ENCODE data around the gene CCDC138. TPM values are rescaled to one million over a fixed set of nuclear protein-coding genes. Genes with fewer than 3 reads are reported as not detected.

CCDC138 gene
- total RNA-seq, 1 experiment from 2014 or later, result 10.1 TPM

DNA sequence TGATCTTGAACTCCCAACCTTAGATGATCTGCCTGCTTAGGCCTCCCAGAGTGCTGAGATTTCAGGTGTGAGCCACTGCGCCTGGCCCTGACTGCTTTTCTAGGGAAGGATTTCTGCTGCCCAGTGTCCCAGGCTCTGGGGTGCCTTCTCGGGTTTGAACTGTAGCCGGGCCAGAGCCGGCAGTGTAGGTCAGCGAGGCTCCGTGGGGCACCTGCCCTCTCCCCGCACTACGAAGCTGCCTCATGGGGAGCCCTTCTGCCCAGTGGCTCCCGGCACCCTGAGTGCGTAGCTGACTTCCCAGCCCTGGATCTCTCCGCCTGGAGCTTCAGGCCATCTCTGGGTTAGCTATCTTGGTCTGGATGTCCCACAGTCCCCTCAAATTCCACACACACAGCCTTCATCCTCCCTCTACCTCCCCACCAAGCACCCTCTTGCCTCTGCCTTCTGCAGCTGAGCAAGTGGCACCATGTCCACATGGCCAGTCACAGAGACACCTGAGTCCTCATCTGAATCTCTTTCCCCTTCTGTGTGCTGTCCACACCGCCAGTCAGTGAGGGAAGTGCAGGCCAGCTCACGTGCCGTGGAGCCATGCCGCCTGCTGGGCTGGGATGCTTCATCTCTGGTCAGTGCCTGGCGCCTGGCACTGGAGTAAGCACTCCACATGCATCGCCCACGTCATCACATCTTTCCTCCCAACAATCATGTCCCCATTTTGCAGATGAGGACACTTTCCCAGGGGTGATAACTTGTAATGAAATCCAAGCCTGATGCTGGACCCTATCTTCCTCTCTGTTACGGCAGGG, 133.2 kb downstream of the CCDC138 start:
- Histone ChIP-seq H3K4me3 (ENCODE audit: low read depth in 2 of 2, low read length in 2 of 2) (no peak overlapping the region), H3K36me3 (ENCODE audit: control insufficient read depth, insufficient read depth, low read length) (no peaks in the 10 kb centered on the region), H3K9me3 (ENCODE audit: control insufficient read depth, insufficient read depth, low read depth, low read length) (no peaks in the 10 kb centered on the region), H3K27me3 (ENCODE audit: control insufficient read depth, insufficient read depth, low read length) (no peaks in the 10 kb centered on the region), H3K27ac (ENCODE audit: low read length) (no peak overlapping the region), H3K4me1 (ENCODE audit: control insufficient read depth, insufficient read depth, low read length) (no peaks in the 10 kb centered on the region)
- DNase-seq (ENCODE audit: low read depth, low spot score) (no peak), ATAC-seq (no peak)
- TF ChIP-seq, protein P1, sequence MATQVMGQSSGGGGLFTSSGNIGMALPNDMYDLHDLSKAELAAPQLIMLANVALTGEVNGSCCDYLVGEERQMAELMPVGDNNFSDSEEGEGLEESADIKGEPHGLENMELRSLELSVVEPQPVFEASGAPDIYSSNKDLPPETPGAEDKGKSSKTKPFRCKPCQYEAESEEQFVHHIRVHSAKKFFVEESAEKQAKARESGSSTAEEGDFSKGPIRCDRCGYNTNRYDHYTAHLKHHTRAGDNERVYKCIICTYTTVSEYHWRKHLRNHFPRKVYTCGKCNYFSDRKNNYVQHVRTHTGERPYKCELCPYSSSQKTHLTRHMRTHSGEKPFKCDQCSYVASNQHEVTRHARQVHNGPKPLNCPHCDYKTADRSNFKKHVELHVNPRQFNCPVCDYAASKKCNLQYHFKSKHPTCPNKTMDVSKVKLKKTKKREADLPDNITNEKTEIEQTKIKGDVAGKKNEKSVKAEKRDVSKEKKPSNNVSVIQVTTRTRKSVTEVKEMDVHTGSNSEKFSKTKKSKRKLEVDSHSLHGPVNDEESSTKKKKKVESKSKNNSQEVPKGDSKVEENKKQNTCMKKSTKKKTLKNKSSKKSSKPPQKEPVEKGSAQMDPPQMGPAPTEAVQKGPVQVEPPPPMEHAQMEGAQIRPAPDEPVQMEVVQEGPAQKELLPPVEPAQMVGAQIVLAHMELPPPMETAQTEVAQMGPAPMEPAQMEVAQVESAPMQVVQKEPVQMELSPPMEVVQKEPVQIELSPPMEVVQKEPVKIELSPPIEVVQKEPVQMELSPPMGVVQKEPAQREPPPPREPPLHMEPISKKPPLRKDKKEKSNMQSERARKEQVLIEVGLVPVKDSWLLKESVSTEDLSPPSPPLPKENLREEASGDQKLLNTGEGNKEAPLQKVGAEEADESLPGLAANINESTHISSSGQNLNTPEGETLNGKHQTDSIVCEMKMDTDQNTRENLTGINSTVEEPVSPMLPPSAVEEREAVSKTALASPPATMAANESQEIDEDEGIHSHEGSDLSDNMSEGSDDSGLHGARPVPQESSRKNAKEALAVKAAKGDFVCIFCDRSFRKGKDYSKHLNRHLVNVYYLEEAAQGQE (IDR thresholded peaks at IDR 0.05; ENCODE audit: insufficient read depth in 1 of 2, low read depth in 2 of 2, low read length in 1 of 2), result no peak
- no peak for TF ChIP-seq POLR2AphosphoS5 (IDR thresholded peaks at IDR 0.05; ENCODE audit: low read depth, low read length)
- TF ChIP-seq TCF7L2 (IDR thresholded peaks at IDR 0.05; ENCODE audit: low read depth, low read length), result no peak
- no peak for TF ChIP-seq SIN3A (IDR thresholded peaks at IDR 0.05; ENCODE audit: borderline replicate concordance, insufficient read depth, low read depth, low read length)
- TF ChIP-seq, protein P2, sequence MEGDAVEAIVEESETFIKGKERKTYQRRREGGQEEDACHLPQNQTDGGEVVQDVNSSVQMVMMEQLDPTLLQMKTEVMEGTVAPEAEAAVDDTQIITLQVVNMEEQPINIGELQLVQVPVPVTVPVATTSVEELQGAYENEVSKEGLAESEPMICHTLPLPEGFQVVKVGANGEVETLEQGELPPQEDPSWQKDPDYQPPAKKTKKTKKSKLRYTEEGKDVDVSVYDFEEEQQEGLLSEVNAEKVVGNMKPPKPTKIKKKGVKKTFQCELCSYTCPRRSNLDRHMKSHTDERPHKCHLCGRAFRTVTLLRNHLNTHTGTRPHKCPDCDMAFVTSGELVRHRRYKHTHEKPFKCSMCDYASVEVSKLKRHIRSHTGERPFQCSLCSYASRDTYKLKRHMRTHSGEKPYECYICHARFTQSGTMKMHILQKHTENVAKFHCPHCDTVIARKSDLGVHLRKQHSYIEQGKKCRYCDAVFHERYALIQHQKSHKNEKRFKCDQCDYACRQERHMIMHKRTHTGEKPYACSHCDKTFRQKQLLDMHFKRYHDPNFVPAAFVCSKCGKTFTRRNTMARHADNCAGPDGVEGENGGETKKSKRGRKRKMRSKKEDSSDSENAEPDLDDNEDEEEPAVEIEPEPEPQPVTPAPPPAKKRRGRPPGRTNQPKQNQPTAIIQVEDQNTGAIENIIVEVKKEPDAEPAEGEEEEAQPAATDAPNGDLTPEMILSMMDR (IDR thresholded peaks at IDR 0.05), result no peak
- CTCF ChIA-PET, result no interaction called here
- in situ Hi-C loops (cut with HindIII; ENCODE audit: low pct_unique_long_range_greater_than_20kb, low sequenced_read_pairs) (no loop called here), intact Hi-C loops (cut with micrococcal nuclease; ENCODE audit: unreplicated experiment) (no loop called here)
- BruUV-seq (replicated peaks), result no TSS peak
- POLR2A ChIA-PET, result no interaction called here

DNA sequence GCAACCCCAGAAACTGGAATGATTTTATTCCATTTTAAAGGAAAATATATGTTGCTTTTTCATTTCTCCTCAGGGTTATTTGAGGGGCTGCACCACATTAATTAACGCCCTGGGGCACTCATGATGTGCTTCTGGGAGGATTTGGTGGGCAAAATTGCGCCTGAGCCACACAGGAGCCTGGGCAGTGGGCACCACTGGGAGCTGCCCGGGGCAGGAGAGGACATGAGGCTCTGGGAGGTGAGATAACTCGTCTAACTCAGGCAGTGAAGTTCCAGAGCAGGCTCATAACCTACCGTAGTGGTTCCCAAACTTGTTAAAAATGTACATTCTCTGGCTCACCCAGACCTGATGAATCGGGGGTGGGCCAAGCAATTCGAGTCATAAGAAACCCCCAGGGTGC, 134.1 kb downstream of the CCDC138 start:
- ATAC-seq (no peak), DNase-seq (ENCODE audit: low read depth, low spot score) (no peak)
- POLR2A ChIA-PET, result no interaction called here
- in situ Hi-C loops (cut with HindIII; ENCODE audit: low pct_unique_long_range_greater_than_20kb, low sequenced_read_pairs), result no loop called here
- CTCF ChIA-PET, result no interaction called here
- no TSS peak for BruUV-seq (replicated peaks)
- intact Hi-C loops (cut with micrococcal nuclease; ENCODE audit: unreplicated experiment), result no loop called here
- Histone ChIP-seq H3K4me3 (ENCODE audit: low read depth in 2 of 2, low read length in 2 of 2) (no peak overlapping the region), H3K36me3 (ENCODE audit: control insufficient read depth, insufficient read depth, low read length) (no peaks in the 10 kb centered on the region), H3K27me3 (ENCODE audit: control insufficient read depth, insufficient read depth, low read length) (no peaks in the 10 kb centered on the region), H3K9me3 (ENCODE audit: control insufficient read depth, insufficient read depth, low read depth, low read length) (no peaks in the 10 kb centered on the region), H3K4me1 (ENCODE audit: control insufficient read depth, insufficient read depth, low read length) (no peaks in the 10 kb centered on the region), H3K27ac (ENCODE audit: low read length) (no peak overlapping the region)
- no peak for TF ChIP-seq POLR2AphosphoS5 (IDR thresholded peaks at IDR 0.05; ENCODE audit: low read depth, low read length)
- TF ChIP-seq, protein P2 (IDR thresholded peaks at IDR 0.05), result no peak
- no peak for TF ChIP-seq SIN3A (IDR thresholded peaks at IDR 0.05; ENCODE audit: borderline replicate concordance, insufficient read depth, low read depth, low read length)
- no peak for TF ChIP-seq TCF7L2 (IDR thresholded peaks at IDR 0.05; ENCODE audit: low read depth, low read length)
- TF ChIP-seq, protein P1 (IDR thresholded peaks at IDR 0.05; ENCODE audit: insufficient read depth in 1 of 2, low read depth in 2 of 2, low read length in 1 of 2), result no peak
